ENCODE results near the gene VAV2.
"Not testable (repeated sequence)": the region's sequence is repeated elsewhere in the genome, so short reads cannot be mapped to it uniquely, and the experiment has no call there.

Gene VAV2

DNA sequence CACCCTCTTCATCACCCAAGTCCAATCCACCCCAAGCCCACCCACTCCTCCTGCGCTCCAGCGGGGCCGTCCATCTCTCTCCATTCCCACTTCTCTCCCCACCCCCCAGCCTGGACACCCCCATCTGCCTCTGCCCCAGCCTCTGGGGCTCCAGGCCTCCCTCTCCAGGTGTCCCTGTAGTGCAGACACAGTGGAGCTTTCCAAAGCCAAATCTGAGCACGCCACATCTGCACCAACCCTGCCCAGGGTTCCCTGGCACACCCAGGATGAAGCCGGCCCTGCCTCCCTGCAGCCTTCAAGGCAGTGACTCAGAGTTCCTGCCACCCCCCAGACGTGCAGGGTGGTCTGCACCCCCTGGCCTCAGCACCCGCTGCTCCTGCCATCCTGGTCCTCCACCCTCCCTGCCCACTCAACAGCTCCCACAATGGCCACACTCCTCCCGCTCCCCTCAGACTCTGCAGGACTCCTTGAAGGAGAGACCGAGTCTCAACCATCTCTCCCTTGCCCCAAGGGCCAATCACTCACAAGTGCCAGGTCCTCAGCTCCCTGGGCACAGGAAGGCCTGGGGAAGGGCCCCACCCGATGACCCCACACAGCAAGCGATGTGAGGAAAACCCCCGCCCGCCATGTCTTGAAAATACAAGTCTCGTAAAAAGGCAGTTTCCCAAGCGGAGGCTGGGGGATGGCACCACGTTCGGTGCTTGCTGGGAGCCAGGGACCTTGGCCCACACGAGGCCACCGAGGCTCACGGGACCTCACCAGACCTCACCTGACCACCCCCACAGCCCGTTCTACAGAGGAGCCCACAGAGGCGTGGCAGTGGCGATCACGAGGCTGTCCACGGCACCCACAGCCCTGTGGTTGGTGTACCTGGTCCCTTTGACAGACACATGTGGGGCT lies 22.2 kb downstream of the VAV2 start:
- no peak for DNase-seq (ENCODE audit: low read depth in 2 of 2)

DNA sequence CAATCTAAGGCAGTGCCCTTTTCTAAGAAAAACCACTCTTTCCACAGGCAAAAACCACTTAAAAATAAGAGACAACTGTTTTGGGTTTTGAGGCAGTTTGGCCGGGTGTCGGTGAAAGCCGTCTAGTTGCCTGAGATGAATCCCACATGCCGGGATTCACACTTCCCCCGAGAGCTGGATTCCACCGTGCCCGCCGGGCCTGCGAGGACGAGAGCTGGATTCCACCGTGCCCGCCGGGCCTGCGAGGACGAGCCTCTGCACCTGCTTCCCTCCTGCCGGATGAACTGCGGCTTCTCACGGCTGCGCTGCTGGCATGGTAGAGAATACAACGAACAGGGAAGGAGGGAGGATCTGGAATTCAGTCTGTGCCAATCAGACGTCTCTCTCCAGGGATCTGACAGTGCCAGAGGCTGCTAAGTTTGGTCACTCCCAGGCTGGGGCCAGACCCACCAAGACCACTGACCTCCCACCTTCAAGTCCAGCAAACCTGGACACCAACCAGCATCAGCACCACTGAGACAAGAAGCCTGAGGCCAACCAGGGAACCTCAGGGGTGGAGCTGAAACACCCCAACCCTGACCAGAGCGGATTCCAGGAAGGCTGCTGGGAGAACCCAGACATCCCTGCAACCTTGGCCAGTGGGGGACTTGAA lies 23.0 kb downstream of the VAV2 start:
- no peak for DNase-seq (ENCODE audit: low read depth in 2 of 2)

DNA sequence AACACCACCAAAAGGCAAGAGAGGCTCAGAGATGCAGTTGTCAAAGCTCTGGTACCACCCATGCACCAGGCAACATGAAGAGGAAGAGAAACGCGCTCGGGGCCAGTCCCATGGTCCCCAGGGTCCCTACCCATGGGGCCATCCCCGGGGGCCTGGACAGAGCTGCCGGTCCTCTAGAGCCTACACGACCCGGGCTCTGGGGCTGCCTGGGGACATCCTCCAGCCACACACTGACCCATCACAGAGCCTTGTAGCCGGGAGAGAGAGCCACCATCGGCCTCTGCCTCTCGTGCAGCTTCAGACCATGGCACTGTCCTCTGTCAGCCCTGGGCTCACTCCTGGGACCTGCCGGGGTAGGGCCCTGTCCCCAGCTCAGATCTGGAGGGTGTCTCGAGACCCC lies 23.7 kb downstream of the VAV2 start:
- no peak for DNase-seq (ENCODE audit: low read depth in 2 of 2)

DNA sequence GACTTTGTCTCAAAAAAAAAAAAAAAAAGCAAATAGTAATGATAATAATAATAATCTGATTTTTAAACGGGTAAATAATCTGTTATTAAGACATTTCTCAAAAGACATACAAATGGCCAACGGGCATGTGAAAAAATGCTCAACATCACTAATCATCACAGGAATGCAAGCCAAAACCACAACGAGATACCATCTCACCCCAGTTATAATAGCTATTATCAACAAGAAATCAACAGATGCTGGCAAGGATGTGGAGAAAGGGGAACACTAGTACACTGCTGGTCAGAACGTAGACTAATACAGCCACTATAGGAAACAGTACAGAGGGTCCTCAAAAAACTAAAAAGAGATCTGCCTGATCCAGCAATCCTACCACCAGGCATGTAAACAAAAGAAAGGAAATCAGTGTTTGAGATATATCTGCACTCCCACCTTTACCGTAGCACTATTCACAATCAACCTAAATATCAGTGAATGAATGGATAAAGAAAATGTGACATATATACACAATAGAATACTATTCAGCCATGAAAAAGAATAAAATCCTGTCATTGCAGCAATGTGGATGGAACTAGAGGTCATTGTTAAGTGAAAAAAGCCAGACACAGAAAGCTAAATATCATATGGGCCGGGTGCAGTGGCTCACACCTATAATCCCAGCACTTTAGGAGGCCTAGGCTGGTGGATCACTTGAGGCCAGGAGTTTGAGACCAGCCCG lies 24.9 kb downstream of the VAV2 start:
- DNase-seq (ENCODE audit: low read depth in 2 of 2) = no peak

DNA sequence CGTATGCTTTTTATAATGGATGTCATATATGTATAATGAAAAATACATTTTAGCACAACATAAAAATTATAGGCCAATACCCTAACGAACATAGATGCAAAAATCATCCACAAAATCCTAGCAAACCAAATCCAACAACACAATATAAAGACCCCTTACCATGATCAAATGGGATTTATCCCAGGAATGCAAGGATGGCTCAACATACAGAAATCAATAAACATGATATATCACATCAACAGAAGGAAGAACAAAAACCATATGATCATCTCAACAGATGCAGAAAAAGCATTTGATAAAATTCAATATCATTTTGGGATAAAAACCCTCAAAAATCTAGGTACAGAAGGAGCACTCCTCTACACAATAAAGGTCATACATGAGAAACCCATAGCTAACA lies 27.7 kb downstream of the VAV2 start:
- DNase-seq (ENCODE audit: low read depth in 2 of 2) = no peak

DNA sequence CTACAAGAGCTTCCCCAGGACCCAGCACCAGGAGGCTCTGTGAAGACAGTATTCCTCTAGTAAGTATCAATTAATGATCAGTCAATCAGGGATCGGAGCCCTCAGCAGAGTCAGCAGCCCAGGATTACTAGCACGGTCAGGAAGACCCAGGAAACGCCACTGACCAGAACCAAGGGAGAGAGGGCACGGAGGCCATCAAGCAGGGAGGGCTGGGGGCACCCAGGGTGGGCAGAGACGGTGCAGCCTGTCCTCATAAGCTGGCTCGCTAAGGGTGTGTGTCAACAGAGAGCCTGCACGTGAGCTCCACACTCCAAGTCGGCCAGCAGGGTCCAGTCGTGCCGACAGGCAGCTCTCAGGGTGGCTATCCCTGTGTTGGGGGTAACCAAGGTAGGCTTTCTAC lies 29.0 kb downstream of the VAV2 start:
- no peak for DNase-seq (ENCODE audit: low read depth in 2 of 2)

DNA sequence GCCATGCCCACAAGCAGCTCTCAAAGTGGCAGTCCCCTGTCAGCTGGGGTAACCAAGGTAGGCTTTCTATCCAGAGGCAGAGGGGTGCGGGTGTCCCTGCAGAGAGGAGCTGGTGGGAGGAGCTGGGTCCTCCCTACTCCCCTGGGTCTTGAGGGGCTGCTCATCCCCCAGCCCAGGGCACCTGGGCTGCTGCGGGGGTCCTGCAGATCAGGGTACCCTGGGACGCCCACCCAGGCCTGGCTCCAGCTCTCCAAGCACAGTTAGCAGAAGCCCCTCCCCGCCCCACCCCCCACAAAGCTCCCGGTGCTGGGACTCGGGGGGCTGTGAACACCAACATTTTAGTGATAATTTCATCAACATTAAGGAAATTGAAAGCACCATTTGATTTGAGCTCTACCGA lies 29.8 kb downstream of the VAV2 start:
- no peak for DNase-seq (ENCODE audit: low read depth in 2 of 2)

DNA sequence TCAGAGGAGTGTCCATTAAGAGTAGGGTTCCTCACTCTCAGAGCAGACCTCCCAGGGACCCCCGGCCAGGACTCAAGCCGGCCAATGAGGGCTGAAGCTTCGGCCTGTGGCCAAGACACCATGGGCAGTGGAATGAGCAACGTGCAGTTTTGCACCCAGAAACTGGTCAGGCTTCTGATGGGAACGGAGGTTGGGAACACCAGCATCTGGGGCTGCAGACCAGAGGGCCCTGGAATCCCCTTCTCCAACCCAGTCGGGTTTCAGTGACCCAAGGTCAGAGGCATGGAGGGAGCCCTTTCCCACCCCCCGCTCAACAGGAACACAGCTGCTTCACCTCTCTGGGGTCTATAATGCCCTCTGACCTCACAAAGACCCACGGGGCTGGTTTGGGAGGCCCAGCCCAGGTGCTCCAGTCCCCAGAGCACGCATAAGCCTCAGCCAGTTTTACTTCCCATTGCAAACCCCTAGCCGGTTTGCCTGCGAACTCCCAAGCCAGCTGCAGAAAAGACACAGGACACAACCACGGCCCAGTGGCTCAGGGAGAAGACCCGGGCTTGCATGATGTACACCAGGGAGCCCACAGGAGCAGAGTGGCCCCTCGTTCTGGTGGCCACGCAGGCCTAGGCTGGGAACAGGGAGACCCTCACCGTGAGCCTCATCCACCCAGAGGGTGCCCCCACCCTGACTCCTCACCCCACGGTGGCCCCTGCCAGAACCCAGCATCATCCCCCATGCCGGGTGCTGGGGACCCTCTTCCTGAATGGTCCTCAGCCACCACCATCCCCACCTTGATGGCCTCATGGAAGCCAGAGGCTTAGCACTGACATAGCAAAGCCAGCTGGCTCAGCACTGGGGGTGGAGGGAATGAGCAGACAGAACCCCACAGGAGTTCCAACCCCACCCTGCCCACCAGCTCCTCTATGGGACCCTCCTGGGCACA lies 30.6 kb downstream of the VAV2 start:
- DNase-seq (ENCODE audit: low read depth in 2 of 2) = no peak

DNA sequence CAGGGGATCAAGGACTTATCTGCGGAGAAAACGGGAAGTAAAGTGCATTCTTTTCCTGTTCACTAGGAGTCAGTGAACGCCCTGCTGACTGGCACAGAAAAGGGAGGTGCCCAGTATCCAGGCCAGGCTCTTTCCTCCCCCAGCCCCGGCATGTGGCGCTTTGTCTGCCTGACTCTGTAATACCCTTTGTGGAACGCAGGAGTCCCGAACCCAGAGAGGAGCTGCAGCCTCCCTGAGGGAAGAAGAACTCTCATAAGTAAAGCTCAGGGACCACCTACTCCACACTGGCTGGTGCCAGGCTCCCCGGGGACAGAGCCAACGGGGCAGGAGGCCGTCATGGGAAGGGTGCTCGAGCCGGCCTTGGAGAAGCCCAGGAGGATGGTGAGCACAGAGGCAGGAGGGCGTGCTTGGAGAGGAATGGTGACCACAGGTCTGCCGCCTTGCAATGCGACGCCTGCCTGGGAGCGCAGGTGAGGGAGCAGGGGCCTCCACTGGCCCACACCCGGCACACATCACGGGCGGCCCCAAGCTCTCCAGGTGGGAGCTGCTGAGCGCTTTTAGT lies 31.5 kb downstream of the VAV2 start:
- no peak for DNase-seq (ENCODE audit: low read depth in 2 of 2)

DNA sequence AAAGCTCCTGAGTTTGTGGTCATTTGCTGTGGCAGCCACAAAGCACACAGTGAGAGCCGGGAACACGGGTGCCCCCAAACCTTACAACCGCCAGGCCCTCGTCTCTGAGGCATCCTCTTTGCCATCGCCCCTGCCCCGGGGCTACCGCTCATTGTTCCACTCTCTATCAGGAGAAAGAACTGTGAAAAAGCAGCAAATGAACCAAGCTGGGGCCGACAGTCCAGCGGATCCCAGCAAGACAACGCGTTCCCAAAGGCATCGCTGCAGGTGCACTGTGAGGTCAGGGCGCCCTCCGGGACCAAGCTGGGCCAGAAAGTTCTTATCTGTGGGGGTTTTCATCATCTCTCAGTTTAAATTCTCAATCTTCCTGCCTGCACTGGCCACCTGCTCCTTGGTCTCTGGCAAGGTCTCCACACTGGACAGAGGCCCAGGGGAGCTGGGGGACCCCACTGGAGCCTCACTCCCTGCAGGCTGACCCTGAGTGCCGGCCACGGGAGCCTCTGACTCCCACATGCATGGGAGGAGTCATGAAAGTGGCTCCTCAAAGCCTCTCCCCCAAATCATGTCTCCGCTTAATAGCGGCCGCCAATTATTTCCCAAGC lies 32.1 kb downstream of the VAV2 start:
- no peak for DNase-seq (ENCODE audit: low read depth in 2 of 2)

DNA sequence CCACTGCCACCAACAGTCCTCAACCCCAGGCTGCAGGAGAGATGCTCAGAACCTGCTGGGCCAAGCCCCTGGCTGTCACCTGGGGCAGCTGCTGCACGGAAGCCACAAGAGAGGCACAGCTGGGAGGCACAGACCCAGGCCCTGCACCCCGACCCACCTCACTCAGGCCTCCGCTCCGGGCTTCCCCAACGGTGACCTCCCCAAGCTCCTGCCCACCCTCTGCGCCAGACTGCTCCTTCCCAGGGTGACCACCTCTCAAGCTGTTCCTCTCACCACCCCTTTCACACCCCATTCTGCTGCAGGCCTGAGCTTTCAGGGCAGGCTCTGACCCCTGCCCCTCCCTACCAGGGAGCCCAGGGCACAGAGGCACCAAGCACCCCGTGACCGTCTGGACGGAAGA lies 33.0 kb downstream of the VAV2 start:
- no peak for DNase-seq (ENCODE audit: low read depth in 2 of 2)

DNA sequence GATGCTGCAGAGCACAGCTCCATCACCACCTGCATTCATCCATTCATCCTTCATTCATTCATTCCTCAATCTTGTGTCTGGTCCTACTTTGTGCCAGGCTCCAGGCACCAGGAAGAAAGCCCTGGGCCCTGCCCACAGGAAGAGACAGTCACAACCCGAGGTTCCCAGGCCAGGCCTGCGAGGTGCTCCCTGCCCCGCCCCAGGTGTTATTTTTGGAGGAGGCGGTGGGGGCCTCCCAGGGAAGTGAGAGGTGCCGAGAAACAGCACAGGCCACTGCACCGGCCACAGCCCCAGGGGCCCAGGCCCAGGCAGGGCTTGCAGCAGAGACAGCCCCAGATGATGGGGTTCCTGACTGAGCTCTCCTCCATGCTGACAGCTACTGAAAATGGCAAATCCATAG lies 33.4 kb downstream of the VAV2 start:
- DNase-seq (ENCODE audit: low read depth in 2 of 2) = no peak

DNA sequence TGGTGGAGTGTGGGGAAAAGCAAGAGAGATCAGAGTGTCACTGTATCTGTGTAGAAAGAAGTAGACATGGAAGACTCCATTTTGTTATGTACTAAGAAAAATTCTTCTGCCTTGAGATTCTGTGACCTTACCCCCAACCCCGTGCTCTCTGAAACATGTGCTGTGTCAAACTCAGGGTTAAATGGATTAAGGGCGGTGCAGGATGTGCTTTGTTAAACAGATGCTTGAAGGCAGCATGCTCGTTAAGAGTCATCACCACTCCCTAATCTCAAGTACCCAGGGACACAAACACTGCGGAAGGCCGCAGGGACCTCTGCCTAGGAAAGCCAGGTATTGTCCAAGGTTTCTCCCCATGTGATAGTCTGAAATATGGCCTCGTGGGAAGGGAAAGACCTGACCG lies 34.4 kb downstream of the VAV2 start:
- not testable (repeated sequence) for DNase-seq (ENCODE audit: low read depth in 2 of 2)

DNA sequence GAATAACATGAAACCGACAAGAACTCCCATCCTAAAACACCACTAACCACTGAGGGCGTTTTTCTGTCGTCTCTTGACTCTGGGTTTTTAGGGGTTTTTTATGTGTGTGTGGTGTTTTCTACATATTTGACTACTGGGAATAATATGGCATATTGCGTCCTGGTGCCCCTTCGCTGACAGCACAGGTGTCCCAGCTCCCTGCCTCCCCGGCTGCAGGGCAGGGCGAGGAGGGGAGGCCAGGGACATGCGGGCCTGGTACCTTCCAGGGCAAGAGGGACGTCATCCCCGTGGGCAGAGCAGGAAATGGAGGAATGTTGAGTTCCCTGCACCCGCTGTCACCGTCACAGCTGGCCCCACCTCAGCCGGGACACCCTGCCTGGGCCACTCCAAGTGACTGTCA lies 34.8 kb downstream of the VAV2 start:
- DNase-seq (ENCODE audit: low read depth in 2 of 2) = no peak

DNA sequence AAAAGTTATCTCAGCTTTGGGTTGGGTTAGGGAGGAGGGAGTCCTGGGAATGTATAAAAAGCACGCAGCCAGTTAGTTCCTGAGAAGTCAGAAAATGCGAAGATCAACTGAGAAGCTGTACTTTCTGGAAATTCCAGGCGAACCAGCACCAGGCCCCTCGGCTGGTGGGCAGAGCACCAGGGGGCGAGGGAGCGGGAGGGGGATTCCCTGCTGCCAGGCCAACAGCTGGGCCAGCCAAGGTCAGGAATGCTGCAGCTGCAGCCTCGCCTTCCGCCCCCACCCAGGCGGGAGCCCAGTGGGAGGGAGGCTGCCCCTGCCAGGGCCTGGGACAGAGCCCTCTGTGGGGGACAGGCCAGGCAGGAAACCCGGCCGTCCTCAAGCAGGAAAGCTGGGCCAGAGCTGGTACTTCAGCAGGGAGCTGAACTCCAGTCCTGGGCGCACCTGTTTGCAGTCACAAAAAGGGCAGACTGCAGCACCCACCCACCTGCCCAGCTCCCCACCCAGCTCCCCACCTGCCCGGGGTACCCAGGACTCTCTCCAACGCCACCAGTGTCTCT lies 35.5 kb downstream of the VAV2 start:
- DNase-seq (ENCODE audit: low read depth in 2 of 2) = no peak

DNA sequence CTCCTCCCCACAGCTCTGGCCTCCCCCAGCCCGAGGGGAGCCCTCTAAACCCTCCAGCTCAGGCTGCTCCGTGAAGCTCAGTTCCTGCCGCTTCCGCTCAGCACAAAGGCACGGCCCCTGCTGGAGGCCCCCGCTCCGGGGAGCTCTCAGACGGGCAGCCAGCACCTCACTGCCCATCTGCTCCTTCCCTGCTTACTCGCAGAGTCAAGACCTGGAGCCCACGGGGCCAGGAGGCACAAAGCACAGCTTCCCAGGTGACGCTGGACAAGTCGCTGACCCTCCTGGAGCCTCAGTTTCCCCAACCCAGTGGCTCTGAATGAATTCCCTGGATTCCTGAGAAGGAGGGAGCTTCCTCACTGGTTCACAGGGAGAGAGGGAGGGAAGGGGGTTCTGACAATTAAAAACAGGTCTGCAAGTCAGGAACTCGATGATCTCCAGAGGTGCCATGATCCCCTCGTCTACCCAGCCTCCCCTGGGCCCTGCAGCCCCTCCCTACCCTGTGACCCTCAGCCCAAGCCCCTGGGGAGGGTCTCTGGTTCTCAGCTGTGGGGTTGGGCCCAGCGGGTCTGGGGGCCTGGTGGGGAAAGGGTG lies 36.2 kb downstream of the VAV2 start:
- no peak for DNase-seq (ENCODE audit: low read depth in 2 of 2)

DNA sequence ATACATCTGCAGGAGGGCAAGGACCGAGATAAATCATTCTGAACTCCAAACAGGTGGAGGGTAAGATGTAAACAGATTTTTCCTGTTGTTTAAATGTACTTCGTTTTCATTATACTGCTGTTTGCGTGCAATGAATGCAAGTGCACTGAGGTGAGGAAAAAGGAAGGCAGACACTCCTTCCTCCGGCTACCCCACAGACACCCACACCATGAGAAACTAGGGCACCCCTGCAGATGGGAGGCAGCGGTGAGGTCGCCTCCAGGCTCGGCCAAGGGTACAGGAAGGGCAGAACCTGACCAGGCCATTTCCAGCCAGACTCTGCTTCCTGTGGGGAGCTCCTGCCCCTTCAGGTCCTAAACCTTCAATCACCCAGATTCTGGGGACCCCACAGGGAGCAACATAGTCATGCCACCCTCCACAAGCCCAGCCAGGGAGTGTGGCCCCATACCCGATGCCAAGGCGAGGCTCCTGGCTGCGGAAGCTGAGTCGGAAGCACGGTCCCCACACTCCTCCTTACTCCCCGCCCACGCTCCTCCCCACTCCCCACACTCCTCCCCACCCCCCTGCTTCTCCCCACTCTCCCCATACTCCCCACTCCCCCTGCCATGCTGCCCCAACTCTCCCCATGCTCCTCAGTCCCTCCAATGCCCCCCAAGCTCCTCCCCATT lies 37.1 kb downstream of the VAV2 start:
- DNase-seq (ENCODE audit: low read depth in 2 of 2) = no peak

DNA sequence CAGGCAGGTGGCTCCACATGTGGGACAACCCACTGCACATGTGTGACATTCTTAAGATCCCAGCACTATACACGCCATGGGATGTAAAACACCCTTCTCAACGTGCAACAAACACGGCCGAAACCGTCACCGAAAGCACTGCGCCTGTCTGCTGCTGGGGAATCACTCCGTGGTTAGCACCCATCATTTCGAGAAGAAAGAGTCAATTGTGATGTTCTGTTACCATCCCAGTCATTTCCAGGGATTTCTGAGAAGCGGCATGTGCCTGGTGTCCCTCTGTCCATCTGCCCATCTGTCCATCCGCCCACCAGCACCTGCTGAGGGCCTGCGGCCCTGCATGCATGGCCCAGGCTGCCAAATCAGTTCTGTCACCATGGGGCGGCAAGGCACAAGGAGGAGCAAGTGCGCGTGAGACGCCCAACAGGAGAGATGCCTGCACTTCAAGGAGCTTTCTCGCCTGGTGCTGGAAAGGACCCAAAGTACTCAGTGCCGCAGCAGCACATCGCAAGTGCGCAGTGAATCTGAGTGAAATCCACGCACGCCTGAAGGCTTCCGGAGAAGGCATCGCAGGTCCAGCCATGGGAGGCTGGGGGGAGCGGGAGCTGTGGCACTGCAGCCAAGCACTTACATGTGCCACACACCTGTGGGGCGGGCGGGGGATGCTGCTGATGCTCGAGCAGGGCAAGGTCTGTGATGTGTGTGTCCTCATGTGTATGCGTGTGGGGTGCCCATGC lies 38.0 kb downstream of the VAV2 start:
- DNase-seq (ENCODE audit: low read depth in 2 of 2) = no peak

DNA sequence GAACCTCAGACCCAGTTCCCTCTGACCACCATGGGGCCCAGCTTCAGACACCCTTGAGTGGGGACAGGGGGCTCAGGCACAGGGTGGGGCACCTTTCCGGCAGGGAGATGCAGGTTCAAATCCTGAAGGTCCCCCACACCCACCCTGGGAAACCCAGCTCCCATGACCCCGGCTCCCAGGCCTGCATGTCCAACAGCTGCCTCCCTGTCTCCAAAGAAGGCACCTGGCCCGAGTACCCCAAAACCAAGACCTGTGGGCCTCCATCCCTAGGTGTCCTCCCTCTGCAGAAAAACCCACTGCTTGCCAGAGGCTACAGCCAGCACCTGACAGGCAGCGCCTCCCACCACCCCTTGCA lies 38.5 kb downstream of the VAV2 start:
- no peak for DNase-seq (ENCODE audit: low read depth in 2 of 2)

Data from stimulated activated CD4-positive, alpha-beta T cell treated with anti-CD3 and anti-CD28 coated beads, Interleukin-1b, Interleukin-23, amount 100 ng/mL, for 1 hour (primary cell).